ENCODE data around the gene HOXB2. TPM values are rescaled to one million over a fixed set of nuclear protein-coding genes. Genes with fewer than 3 reads are reported as not detected.

Gene HOXB2
- total and polyA plus RNA-seq, 9 of the 15 experiments (the other 6 are each of a cell fraction or from before 2014, with no cell fraction given), result 2.1 to 97.7 (median 21.2) TPM

- TF ChIP-seq RBM15 (IDR thresholded peaks at IDR 0.05; ENCODE audit: insufficient read depth, low read length) (no peak), ERF (CRISPR knock-in tag; IDR thresholded peaks at IDR 0.05) (no peak), ZFPM2 (CRISPR knock-in tag; IDR thresholded peaks at IDR 0.05) (no peak), FOXJ2 (tag; IDR thresholded peaks at IDR 0.05) (no peak), FIP1L1 (IDR thresholded peaks at IDR 0.05; ENCODE audit: low read depth, low read length, poor library complexity, severe bottlenecking) (no peak), ZNF384 (IDR thresholded peaks at IDR 0.05; ENCODE audit: low read depth, low read length) (no peak), CHD4 (IDR thresholded peaks at IDR 0.05; ENCODE audit: insufficient read depth, insufficient replicate concordance, low read depth, low read length, poor library complexity, severe bottlenecking) (no peak), TAF9B (IDR thresholded peaks at IDR 0.05; ENCODE audit: partially characterized antibody) (peak; percentile 67), ZNF79 (CRISPR knock-in tag; IDR thresholded peaks at IDR 0.05; ENCODE audit: low read depth) (no peak), ZNF699 (CRISPR knock-in tag; IDR thresholded peaks at IDR 0.05; ENCODE audit: insufficient replicate concordance) (no peak), PRPF4 (IDR thresholded peaks at IDR 0.05; ENCODE audit: insufficient read depth, low read depth, low read length, poor library complexity, severe bottlenecking) (no peak), RFX5 (IDR thresholded peaks at IDR 0.05; ENCODE audit: low read depth, low read length) (no peak), MTF1 (CRISPR knock-in tag; IDR thresholded peaks at IDR 0.05; ENCODE audit: borderline replicate concordance) (no peak), ZNF707 (CRISPR knock-in tag; conservative IDR thresholded peaks at IDR 0.05) (no peak), CHCHD3 (CRISPR knock-in tag; IDR thresholded peaks at IDR 0.05) (no peak), U2AF2 (optimal IDR thresholded peaks at IDR 0.05; ENCODE audit: low read depth, low read length) (no peak), CEBPZ (IDR thresholded peaks at IDR 0.05; ENCODE audit: borderline replicate concordance, low read depth, low read length) (no peak), ZFP1 (CRISPR knock-in tag; IDR thresholded peaks at IDR 0.05) (no peak), SNRNP70 (optimal IDR thresholded peaks at IDR 0.05; ENCODE audit: low read depth, low read length) (no peak), FOS (IDR thresholded peaks at IDR 0.05; ENCODE audit: extremely low read depth, insufficient read length) (no peak), ASH1L (IDR thresholded peaks at IDR 0.05; ENCODE audit: borderline replicate concordance, low read depth, partially characterized antibody) (no peak), ZNF717 (CRISPR knock-in tag; IDR thresholded peaks at IDR 0.05) (no peak), E2F3 (CRISPR knock-in tag; IDR thresholded peaks at IDR 0.05) (no peak), MEIS2 (IDR thresholded peaks at IDR 0.05; ENCODE audit: partially characterized antibody) (peak; percentile 88), ZNF217 (CRISPR knock-in tag; IDR thresholded peaks at IDR 0.05) (no peak)
These were observed 424 bp downstream of the HOXB2 start (continued) for GRCh38 chr17:48544349-48545021.
